Left ventricle myocardium inferior (tissue), 1 donor: ENCODE data around the gene NPW. TPM values are rescaled to one million over a fixed set of nuclear protein-coding genes. Genes with fewer than 3 reads are reported as not detected.

Source experiments
- DNase-seq: peaks from one replicate; pipeline ENCODE4 v3.0.0-alpha.2; 2020
- H3K27ac ChIP-seq: fragments of 200-600 bp; replicated peaks from 2 replicates; pipeline ENCODE4 v1.8.0; 2021
- H3K27me3 ChIP-seq: fragments of 200-600 bp; 2 replicates; pipeline ENCODE4 v1.8.0; 2021; ENCODE audit warnings: low read depth
- H3K36me3 ChIP-seq: fragments of 200-600 bp; 2 replicates; pipeline ENCODE4 v1.8.0; 2021
- H3K4me1 ChIP-seq: fragments of 200-600 bp; 2 replicates; pipeline ENCODE4 v1.8.0; 2021
- H3K4me3 ChIP-seq: fragments of 200-600 bp; 2 replicates; pipeline ENCODE4 v1.8.0; 2021; ENCODE audit warnings: mild to moderate bottlenecking, moderate library complexity
- H3K9me3 ChIP-seq: fragments of 200-600 bp; replicated peaks from 2 replicates; pipeline ENCODE4 v1.8.0; 2021
- CTCF ChIP-seq: fragments of 200-600 bp; IDR thresholded peaks from 2 replicates; pipeline ENCODE4 v1.8.0; 2021; ENCODE audit warnings: antibody characterized with exemption, mild to moderate bottlenecking, borderline replicate concordance
- intact Hi-C: fragments of 100-400 bp; cut with micrococcal nuclease; formaldehyde crosslinking; loops from one replicate; pipeline ENCODE4 v1.11.0; 2022
- total RNA-seq: library from RNA; stranded (reverse); fragmentation: NEBNext Ultra II Directional; extraction: Animal tissue kit (Norgen Biotek cat#: 25700); gene quantifications from one replicate; pipeline ENCODE4 v1.2.1, GENCODE V29; 2021
- donor health status: DM: no; HTN: yes; CAD: no; lungs with severe emphysema.

Gene NPW
- total RNA-seq, 1 donor from 2014 or later, result not detected

GRCh38 chr16:2006317-2006716 lies 13.3 kb upstream of the NPW start:
- no peak overlapping the region for H3K27ac ChIP-seq
- H3K4me1 ChIP-seq, result peaks cover 75% of the 10 kb centered on the region
- intact Hi-C loops, result no loop called here
- no peak for DNase-seq
- H3K9me3 ChIP-seq, result no peaks in the 10 kb centered on the region
- TF ChIP-seq CTCF, result no peak
- H3K4me3 ChIP-seq, result no peak overlapping the region
- H3K27me3 ChIP-seq, result no peaks in the 10 kb centered on the region
- peaks cover 22% of the 10 kb centered on the region for H3K36me3 ChIP-seq

GRCh38 chr16:2007081-2007836 lies 12.3 kb upstream of the NPW start:
- intact Hi-C loops, result no loop called here
- Histone ChIP-seq H3K4me1 (peaks cover 75% of the 10 kb centered on the region), H3K4me3 (peak overlapping the region; percentile 93), H3K27me3 (no peaks in the 10 kb centered on the region), H3K9me3 (no peaks in the 10 kb centered on the region), H3K27ac (peak overlapping the region; percentile 91), H3K36me3 (peaks cover 13% of the 10 kb centered on the region)
- TF ChIP-seq CTCF, result no peak
- DNase-seq, result no peak

- Histone ChIP-seq H3K27ac (peak overlapping the region; percentile 91), H3K27me3 (no peaks in the 10 kb centered on the region), H3K9me3 (no peaks in the 10 kb centered on the region), H3K4me1 (peaks cover 74% of the 10 kb centered on the region), H3K36me3 (peaks cover 4% of the 10 kb centered on the region), H3K4me3 (peak overlapping the region; percentile 93)
- DNase-seq, result peak; percentile 19
- intact Hi-C loops, result no loop called here
- TF ChIP-seq CTCF, result no peak
Measured at GRCh38 chr16:2008009-2008526, 11.5 kb upstream of the NPW start.

GRCh38 chr16:2008631-2009163 lies 10.9 kb upstream of the NPW start:
- Histone ChIP-seq H3K4me1 (peaks cover 68% of the 10 kb centered on the region), H3K27me3 (no peaks in the 10 kb centered on the region), H3K36me3 (no peaks in the 10 kb centered on the region), H3K27ac (peak overlapping the region; percentile 91), H3K9me3 (no peaks in the 10 kb centered on the region), H3K4me3 (peak overlapping the region; percentile 93)
- peak; percentile 17 for DNase-seq
- TF ChIP-seq CTCF, result no peak
- intact Hi-C loops, result no loop called here

- intact Hi-C loops, result no loop called here
- DNase-seq, result peak; percentile 22
Measured at GRCh38 chr16:2009164-2009711, 10.3 kb upstream of the NPW start.

More at GRCh38 chr16:2009164-2009711, 10.3 kb upstream of the NPW start:
- Histone ChIP-seq H3K27ac (peak overlapping the region; percentile 91), H3K9me3 (no peaks in the 10 kb centered on the region), H3K4me3 (peak overlapping the region; percentile 93), H3K27me3 (no peaks in the 10 kb centered on the region), H3K36me3 (no peaks in the 10 kb centered on the region), H3K4me1 (peaks cover 63% of the 10 kb centered on the region)
- no peak for TF ChIP-seq CTCF
